SK-N-MC (cell line): ENCODE results near the gene CCL21.
"Not testable (repeated sequence)": the region's sequence is repeated elsewhere in the genome, so short reads cannot be mapped to it uniquely, and the experiment has no call there.

ENCODE experiments used
- DNase-seq: peaks from one replicate; pipeline ENCODE4 v3.0.0-alpha.2; 2011; ENCODE audit warnings: low read depth, low spot score
- H3K27ac ChIP-seq: fragments of 200-600 bp; sonication (generic); 2 replicates; pipeline ENCODE4 v1.5.1; 2016; ENCODE audit warnings: mixed run types
- H3K36me3 ChIP-seq: fragments of 200-600 bp; sonication (generic); 2 replicates; pipeline ENCODE4 v1.6.1; 2017; ENCODE audit warnings: antibody characterized with exemption, low read length, mixed read lengths; ENCODE audit not compliant: insufficient read depth
- H3K4me3 ChIP-seq: fragments of 200-600 bp; sonication (generic); 2 replicates; pipeline ENCODE4 v1.5.1; 2016
- H3K9ac ChIP-seq: fragments of 200-600 bp; sonication (generic); 2 replicates; pipeline ENCODE4 v1.8.0; 2017; ENCODE audit warnings: mixed run types, mixed read lengths; ENCODE audit not compliant: insufficient read length
- H3K9me3 ChIP-seq: fragments of 200-600 bp; sonication (generic); 2 replicates; pipeline ENCODE4 v1.6.1; 2017; ENCODE audit warnings: low read depth, mild to moderate bottlenecking, antibody characterized with exemption, low read length, moderate library complexity, mixed read lengths
- EZH2 ChIP-seq: fragments of 200-600 bp; sonication (generic); IDR thresholded peaks from one replicate; pipeline ENCODE4 v1.6.1; 2017; ENCODE audit warnings: antibody characterized with exemption
- FOXP2 ChIP-seq: optimal IDR thresholded peaks from 2 replicates; pipeline ENCODE3; 2011; ENCODE audit warnings: mild to moderate bottlenecking, moderate library complexity; ENCODE audit not compliant: insufficient read depth; ENCODE audit errors: extremely low read length, control extremely low read depth
- POLR2AphosphoS5 ChIP-seq: IDR thresholded peaks from 2 replicates; pipeline ENCODE4 v1.6.1; 2012; ENCODE audit warnings: mild to moderate bottlenecking, low read depth, low read length, borderline replicate concordance

Gene CCL21

GRCh38 chr9:34734720-34735119 lies 24.8 kb upstream of the CCL21 start:
- Histone ChIP-seq H3K4me3 (no peak overlapping the region), H3K27ac (no peak overlapping the region), H3K36me3 (no peaks in the 10 kb centered on the region), H3K9me3 (no peaks in the 10 kb centered on the region), H3K9ac (no peak overlapping the region)
- no peak for DNase-seq
- no peak for TF ChIP-seq FOXP2
- TF ChIP-seq POLR2AphosphoS5, result no peak
- TF ChIP-seq EZH2, result no peak

GRCh38 chr9:34732886-34733285 lies 22.9 kb upstream of the CCL21 start:
- Histone ChIP-seq H3K9me3 (no peaks in the 10 kb centered on the region), H3K9ac (no peak overlapping the region), H3K27ac (no peak overlapping the region), H3K36me3 (no peaks in the 10 kb centered on the region), H3K4me3 (no peak overlapping the region)
- TF ChIP-seq FOXP2, result no peak
- no peak for TF ChIP-seq EZH2
- no peak for TF ChIP-seq POLR2AphosphoS5
- DNase-seq, result no peak

- Histone ChIP-seq H3K4me3 (no peak overlapping the region), H3K9me3 (no peaks in the 10 kb centered on the region), H3K27ac (no peak overlapping the region), H3K9ac (no peak overlapping the region), H3K36me3 (no peaks in the 10 kb centered on the region)
- TF ChIP-seq EZH2 (no peak), FOXP2 (no peak), POLR2AphosphoS5 (no peak)
- DNase-seq, result no peak
Observed at GRCh38 chr9:34732478-34732877, 22.5 kb upstream of the CCL21 start.

GRCh38 chr9:34723141-34723540 lies 13.2 kb upstream of the CCL21 start:
- TF ChIP-seq FOXP2 (no peak), EZH2 (no peak), POLR2AphosphoS5 (no peak)
- DNase-seq, result no peak
- Histone ChIP-seq H3K4me3 (no peak overlapping the region), H3K36me3 (no peaks in the 10 kb centered on the region), H3K27ac (no peak overlapping the region), H3K9me3 (no peaks in the 10 kb centered on the region), H3K9ac (no peak overlapping the region)

- not testable (repeated sequence) for H3K9me3 ChIP-seq, H3K9ac ChIP-seq, DNase-seq, H3K4me3 ChIP-seq, H3K27ac ChIP-seq, H3K36me3 ChIP-seq
Observed at GRCh38 chr9:34719769-34720025, 9.8 kb upstream of the CCL21 start.

- no peak for DNase-seq
- Histone ChIP-seq H3K36me3 (no peaks in the 10 kb centered on the region), H3K9ac (no peak overlapping the region), H3K4me3 (no peak overlapping the region), H3K27ac (no peak overlapping the region), H3K9me3 (no peaks in the 10 kb centered on the region)
- TF ChIP-seq EZH2, result no peak
- no peak for TF ChIP-seq FOXP2
- TF ChIP-seq POLR2AphosphoS5, result no peak
Observed at GRCh38 chr9:34719021-34719768, 9.3 kb upstream of the CCL21 start.

- Histone ChIP-seq H3K9me3 (no peaks in the 10 kb centered on the region), H3K27ac (no peak overlapping the region), H3K36me3 (no peaks in the 10 kb centered on the region), H3K4me3 (no peak overlapping the region), H3K9ac (no peak overlapping the region)
- DNase-seq, result no peak
- TF ChIP-seq POLR2AphosphoS5, result no peak
- no peak for TF ChIP-seq FOXP2
- TF ChIP-seq EZH2, result no peak
Observed at GRCh38 chr9:34717996-34718614, 8.2 kb upstream of the CCL21 start.

GRCh38 chr9:34716711-34717110 lies 6.8 kb upstream of the CCL21 start:
- H3K9ac ChIP-seq, result no peak overlapping the region
- no peak for DNase-seq
- TF ChIP-seq POLR2AphosphoS5 (no peak), EZH2 (no peak), FOXP2 (no peak)
- no peaks in the 10 kb centered on the region for H3K36me3 ChIP-seq
- H3K9me3 ChIP-seq, result no peaks in the 10 kb centered on the region
- no peak overlapping the region for H3K4me3 ChIP-seq
- no peak overlapping the region for H3K27ac ChIP-seq

GRCh38 chr9:34715639-34716215 lies 5.8 kb upstream of the CCL21 start:
- Histone ChIP-seq H3K9me3 (no peaks in the 10 kb centered on the region), H3K4me3 (no peak overlapping the region), H3K9ac (no peak overlapping the region), H3K27ac (no peak overlapping the region), H3K36me3 (no peaks in the 10 kb centered on the region)
- DNase-seq, result no peak
- TF ChIP-seq FOXP2, result no peak
- no peak for TF ChIP-seq EZH2
- TF ChIP-seq POLR2AphosphoS5, result no peak
